Body of pancreas (tissue), 4 donors: Measurements from ENCODE around the gene DAAM1. TPM values are rescaled to one million over a fixed set of nuclear protein-coding genes. Genes with fewer than 3 reads are reported as not detected.

Source experiments
- ATAC-seq: fragments of 150-250 bp; one replicate; pipeline ENCODE4 v1.9.1; 2016
- DNase-seq, 4 donors: peaks; one replicate each; pipeline ENCODE4 v3.0.0-alpha.2; 2019
- H3K27ac ChIP-seq, 4 donors: fragments of 200-600 bp; sonication (generic); 1 replicate in 3 of 4; 2 replicates in 1 of 4; pipeline versions ENCODE4 v1.5.1 to v1.6.1; 2016 to 2019; ENCODE audit warnings: mild to moderate bottlenecking in 1 of 4, mixed read lengths in 1 of 4, moderate library complexity in 1 of 4
- H3K27me3 ChIP-seq, 2 donors: fragments of 200-600 bp; sonication (generic); one replicate each; pipeline ENCODE4 v1.6.0; 2016; ENCODE audit warnings: mild to moderate bottlenecking in 1 of 2
- H3K36me3 ChIP-seq, 2 donors: fragments of 200-600 bp; sonication (generic); replicated peaks in 1 of 2; 2 replicates each; pipeline ENCODE4 v1.5.1; 2016; ENCODE audit warnings: low read depth in 2 of 2; ENCODE audit not compliant: insufficient read depth in 1 of 2
- H3K4me1 ChIP-seq: fragments of 200-600 bp; sonication (generic); one replicate; pipeline ENCODE4 v1.6.0; 2016
- H3K4me3 ChIP-seq, 2 donors: fragments of 200-600 bp; sonication (generic); 1 replicate in 1 of 2; 2 replicates in 1 of 2; pipeline ENCODE4 v1.5.1; 2016 to 2019
- H3K9me3 ChIP-seq, 3 donors: fragments of 200-600 bp; sonication (generic); 1 replicate in 2 of 3; 2 replicates in 1 of 3; pipeline ENCODE4 v1.5.1; 2016
- POLR2A ChIP-seq, 3 donors: fragments of 450-650 bp; IDR thresholded peaks; one replicate each; pipeline ENCODE4 v1.6.1; 2016; ENCODE audit warnings: antibody characterized with exemption in 3 of 3, mild to moderate bottlenecking in 2 of 3
- WGBS, 2 donors: methylation state at CpG; one replicate each; pipeline ENCODE4 v1.1.5; 2017; 5-methylcytosine and 5-hydroxymethylcytosine counted together
- intact Hi-C: fragments of 100-400 bp; cut with DNase I; formaldehyde crosslinking; loops from one replicate; pipeline ENCODE4 v1.15.1; 2023
- total RNA-seq, 2 donors: library from RNA; depleted of rRNA; stranded (reverse); fragments of >200 nt; gene quantifications; one replicate each; pipeline ENCODE4 v1.1.0, GENCODE V29; 2016
- TF ChIP-seq, protein P1 (sequence below), 7 experiments: fragments of 450-650 bp in 4 of 7; fragments of 200-600 bp in 3 of 7; sonication (generic) in 3 of 7; IDR thresholded peaks; one replicate each; pipeline ENCODE4 v1.5.1; 2016 to 2019; ENCODE audit warnings: antibody characterized with exemption in 7 of 7

Gene DAAM1
- 10 to 100 TPM; 16.9 to 42.5 TPM for total RNA-seq

DNA sequence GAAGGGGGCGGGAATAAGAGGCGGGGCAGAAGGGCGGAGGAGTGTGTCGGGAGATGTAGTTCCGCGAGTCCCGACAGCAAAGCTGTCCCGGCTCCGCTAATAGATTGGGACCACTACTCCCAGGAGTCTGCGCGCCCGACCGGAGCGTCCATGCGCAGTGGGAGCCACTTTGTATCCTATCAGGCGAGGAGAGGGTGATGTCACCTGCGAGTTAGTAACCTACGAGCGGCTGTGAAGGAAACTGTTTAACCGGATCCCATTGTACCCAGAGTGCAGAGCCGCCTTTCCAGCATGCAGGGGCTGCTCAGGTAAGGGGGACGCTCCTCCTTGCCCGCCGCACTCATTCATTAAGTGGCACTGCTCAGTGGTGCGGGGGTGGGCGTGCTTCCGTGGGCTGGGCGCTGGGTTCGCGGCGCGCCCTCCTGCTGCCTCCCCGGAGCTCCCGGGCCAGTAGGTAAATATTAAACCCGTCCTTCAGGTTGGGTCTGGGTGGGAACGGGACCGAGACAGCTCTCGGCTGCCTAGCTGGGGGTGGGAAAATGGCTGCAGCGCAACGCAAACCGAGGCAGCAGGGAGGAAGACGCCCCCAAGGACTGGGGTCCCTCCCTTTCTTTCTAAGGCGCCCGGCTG lies at the start of gene DAAM1:
Gene DAAM1 (plus strand): TSS at position 207 of the 630 bp plus-strand sequence. CDS start 74,811 bp downstream, outside the sequence.
- peak; percentile 97 to 99 (median 99) for DNase-seq
- WGBS, 2 donors, result 0 to 1% methylated on average over 24 to 44 of the region's 44 CpGs
- no peaks in the 10 kb centered on the region for H3K9me3 ChIP-seq
- intact Hi-C loops, result no loop called here
- peaks cover 39% of the 10 kb centered on the region for H3K4me1 ChIP-seq
- TF ChIP-seq POLR2A (IDR thresholded peaks at IDR 0.05), result peak; percentile 97 to 99 (median 98)
- TF ChIP-seq, protein P1, sequence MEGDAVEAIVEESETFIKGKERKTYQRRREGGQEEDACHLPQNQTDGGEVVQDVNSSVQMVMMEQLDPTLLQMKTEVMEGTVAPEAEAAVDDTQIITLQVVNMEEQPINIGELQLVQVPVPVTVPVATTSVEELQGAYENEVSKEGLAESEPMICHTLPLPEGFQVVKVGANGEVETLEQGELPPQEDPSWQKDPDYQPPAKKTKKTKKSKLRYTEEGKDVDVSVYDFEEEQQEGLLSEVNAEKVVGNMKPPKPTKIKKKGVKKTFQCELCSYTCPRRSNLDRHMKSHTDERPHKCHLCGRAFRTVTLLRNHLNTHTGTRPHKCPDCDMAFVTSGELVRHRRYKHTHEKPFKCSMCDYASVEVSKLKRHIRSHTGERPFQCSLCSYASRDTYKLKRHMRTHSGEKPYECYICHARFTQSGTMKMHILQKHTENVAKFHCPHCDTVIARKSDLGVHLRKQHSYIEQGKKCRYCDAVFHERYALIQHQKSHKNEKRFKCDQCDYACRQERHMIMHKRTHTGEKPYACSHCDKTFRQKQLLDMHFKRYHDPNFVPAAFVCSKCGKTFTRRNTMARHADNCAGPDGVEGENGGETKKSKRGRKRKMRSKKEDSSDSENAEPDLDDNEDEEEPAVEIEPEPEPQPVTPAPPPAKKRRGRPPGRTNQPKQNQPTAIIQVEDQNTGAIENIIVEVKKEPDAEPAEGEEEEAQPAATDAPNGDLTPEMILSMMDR (IDR thresholded peaks at IDR 0.05), result peak in 2 of 7 experiments; percentile 4 to 22
- peak within 1 kb of the TSS; percentile 96 to 98 (median 98) for H3K27ac ChIP-seq
- no peaks in the 10 kb centered on the region for H3K36me3 ChIP-seq
- peak within 1 kb of the TSS; percentile 56 to 73 for H3K4me3 ChIP-seq
- H3K27me3 ChIP-seq, result no peaks in the 10 kb centered on the region
- peak; percentile 94 for ATAC-seq

DNA sequence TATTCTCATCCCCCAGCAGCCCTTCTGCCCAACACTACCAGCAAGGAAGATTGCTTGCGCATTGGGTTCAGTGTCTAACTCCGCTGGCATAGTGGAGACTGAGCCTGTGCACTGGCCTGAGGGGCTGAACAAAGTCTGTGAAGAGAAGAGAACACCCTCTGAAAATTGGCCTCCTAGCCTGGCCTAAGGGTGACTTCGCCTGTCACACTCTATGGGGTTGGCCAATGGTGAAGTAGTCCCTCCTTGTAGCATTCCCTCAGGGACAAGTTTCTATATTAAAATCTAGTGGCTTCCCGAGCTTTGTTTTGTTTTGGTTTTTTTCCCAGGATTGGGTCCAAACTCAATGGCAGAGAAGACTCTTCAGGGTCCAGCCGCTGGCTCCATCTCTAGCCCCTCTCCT lies 49.1 kb upstream of the DAAM1 start:
- DNase-seq (no peak), ATAC-seq (no peak)
- intact Hi-C loops, result no loop called here
- H3K9me3 ChIP-seq, result no peaks in the 10 kb centered on the region
- no peaks in the 10 kb centered on the region for H3K27me3 ChIP-seq
- TF ChIP-seq POLR2A (IDR thresholded peaks at IDR 0.05), result no peak
- TF ChIP-seq, protein P1 (IDR thresholded peaks at IDR 0.05), result no peak
- no peak overlapping the region for H3K27ac ChIP-seq
- H3K4me1 ChIP-seq, result no peaks in the 10 kb centered on the region
- WGBS, 2 donors, result 75 to 94% methylated on average over 5 of the region's 5 CpGs
- no peaks in the 10 kb centered on the region for H3K36me3 ChIP-seq
- H3K4me3 ChIP-seq, result no peak overlapping the region

DNA sequence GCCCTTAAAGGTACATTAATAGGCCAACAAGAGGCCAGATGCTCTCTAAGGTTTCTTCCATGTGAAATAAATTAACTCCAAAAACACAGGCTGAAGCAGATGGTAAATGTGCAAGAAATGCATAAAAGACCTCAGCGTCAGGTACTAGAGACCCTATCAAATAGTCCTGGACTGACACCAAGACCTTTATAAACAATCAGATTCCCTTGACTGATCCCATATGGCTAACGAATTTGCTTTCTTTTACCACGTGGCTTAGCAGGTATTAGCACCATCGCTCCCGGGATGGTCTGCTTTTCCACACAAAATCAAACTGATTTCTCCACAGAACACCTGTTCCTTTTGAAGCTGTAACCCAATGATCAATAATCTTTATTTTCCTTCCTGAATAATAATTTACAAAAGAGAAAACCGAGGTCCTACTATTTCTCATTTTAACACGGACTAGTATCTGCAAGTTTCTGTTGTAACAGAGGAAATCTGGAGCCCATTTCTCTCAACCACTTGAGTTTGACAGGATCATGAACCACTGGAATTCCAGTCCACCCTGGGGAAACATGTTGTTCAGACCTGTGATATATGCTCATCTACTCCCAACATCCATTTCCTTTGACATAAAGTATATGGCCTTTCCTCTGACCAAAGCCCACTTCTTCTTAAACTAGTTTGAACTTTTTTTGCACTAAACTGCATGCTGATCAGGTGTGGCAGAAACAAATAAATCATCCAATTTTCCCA lies 48.2 kb upstream of the DAAM1 start:
- H3K27ac ChIP-seq, result no peak overlapping the region
- WGBS, 2 donors, result 61 to 66% methylated on average over 7 of the region's 7 CpGs
- no peak for ATAC-seq
- no peaks in the 10 kb centered on the region for H3K36me3 ChIP-seq
- TF ChIP-seq, protein P1 (IDR thresholded peaks at IDR 0.05), result no peak
- TF ChIP-seq POLR2A (IDR thresholded peaks at IDR 0.05), result no peak
- H3K9me3 ChIP-seq, result no peaks in the 10 kb centered on the region
- H3K27me3 ChIP-seq, result no peaks in the 10 kb centered on the region
- H3K4me1 ChIP-seq, result no peaks in the 10 kb centered on the region
- no peak overlapping the region for H3K4me3 ChIP-seq
- intact Hi-C loops, result no loop called here
- no peak for DNase-seq

DNA sequence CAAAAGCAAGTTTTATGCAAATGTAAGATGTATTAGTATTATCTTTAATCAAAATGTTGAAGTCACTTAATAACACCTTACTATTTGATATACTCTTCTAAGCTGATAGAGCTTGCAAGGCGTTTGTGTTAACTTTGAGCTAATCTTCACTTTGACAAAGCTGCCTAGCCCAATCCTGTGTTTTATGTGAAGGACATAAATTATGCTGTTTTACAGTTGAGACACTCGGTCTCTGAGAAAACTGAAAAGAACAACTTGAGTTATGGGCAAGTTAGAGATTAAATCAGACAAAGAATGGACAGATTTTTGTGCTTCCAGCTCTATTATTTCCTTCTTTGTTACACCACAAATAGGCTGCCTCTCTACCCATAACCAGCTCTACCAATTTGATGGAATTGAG lies 42.0 kb upstream of the DAAM1 start:
- ATAC-seq (no peak), DNase-seq (no peak)
- H3K27ac ChIP-seq, result no peak overlapping the region
- 73 to 76% methylated on average over 2 of the region's 2 CpGs for WGBS, 2 donors
- H3K27me3 ChIP-seq, result no peaks in the 10 kb centered on the region
- H3K9me3 ChIP-seq, result no peaks in the 10 kb centered on the region
- TF ChIP-seq POLR2A (IDR thresholded peaks at IDR 0.05), result no peak
- TF ChIP-seq, protein P1 (IDR thresholded peaks at IDR 0.05), result no peak
- no peaks in the 10 kb centered on the region for H3K4me1 ChIP-seq
- H3K36me3 ChIP-seq, result no peaks in the 10 kb centered on the region
- H3K4me3 ChIP-seq, result no peak overlapping the region
- intact Hi-C loops, result no loop called here
